ENCODE measurements around the gene CEP131.

CEP131 gene

DNA sequence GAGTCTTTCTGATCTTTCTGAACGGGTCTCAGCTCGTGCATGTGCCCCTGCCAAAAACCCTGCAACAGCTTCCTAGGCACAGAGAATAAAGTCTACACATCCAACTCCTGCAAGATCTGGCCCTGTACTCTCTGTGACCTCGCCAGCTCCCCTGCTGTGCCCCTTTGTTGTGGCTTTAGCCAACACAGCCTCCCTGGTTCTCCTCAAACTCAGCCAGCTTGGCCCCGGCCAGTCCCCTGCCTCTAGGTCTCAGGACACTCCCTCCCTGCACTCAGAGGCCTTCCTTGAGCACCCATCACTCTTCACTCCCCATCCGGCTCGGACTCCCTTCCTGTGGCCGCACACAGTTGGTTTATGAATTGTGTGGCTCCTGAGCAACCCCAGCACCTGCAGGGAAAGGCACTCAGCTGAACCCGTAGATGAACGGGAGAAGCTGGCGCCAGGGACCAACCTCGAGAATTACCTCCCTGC is 1.4 kb downstream of the CEP131 start:
- DNase-seq = no peak

DNA sequence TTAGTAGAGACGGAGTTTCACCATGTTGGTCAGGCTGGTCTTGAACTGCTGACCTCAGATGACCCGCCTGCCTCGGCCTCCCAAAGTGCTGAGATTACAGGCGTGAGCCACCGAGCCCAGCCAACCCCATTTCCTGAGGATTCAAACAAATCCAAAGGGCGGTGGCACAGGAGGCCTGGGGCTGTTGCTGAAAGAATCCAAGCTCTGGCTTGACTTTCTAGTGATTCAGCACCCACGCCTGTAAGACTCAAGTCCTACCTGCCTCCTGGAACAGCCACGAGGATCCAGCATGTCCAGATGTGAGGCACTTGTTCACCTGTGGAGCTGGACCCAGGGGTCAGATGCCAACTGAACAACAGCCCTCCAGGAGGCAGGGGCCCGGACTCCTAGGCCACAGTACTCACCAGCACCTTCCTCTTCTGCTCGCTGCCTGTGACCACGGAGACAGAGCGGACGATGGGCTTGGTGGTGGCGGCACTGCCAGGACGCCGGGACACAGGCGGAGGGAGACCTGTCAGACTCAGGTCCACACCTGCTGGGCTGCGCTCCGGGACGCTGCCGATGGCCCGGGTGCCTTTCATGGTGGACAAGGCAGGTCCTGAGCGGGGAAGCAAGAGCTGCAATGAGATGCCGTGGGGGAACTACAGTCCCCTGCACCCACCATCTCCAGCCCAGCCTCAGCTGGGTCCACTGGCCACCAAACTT is 3.1 kb downstream of the CEP131 start:
- DNase-seq = no peak

DNA sequence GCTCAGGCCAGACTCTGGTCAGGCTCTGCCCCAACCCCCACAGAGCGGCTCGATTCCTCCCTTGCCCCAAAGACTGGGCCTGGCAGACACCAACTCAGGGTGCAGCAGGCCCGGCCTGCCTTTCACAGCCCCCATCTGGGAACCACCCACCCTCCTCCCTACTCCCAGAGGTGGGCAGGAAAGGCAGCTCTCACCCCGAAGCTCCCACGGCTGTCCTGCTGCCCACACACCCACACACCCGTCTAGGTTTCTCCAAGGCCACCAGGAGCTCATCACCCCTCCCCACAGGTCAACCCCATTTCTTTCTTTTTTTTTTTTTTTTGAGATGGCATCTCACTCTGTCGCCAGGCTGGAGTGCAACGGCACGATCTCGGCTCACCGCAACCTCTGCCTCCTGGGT is 3.8 kb downstream of the CEP131 start:
- DNase-seq = no peak

DNA sequence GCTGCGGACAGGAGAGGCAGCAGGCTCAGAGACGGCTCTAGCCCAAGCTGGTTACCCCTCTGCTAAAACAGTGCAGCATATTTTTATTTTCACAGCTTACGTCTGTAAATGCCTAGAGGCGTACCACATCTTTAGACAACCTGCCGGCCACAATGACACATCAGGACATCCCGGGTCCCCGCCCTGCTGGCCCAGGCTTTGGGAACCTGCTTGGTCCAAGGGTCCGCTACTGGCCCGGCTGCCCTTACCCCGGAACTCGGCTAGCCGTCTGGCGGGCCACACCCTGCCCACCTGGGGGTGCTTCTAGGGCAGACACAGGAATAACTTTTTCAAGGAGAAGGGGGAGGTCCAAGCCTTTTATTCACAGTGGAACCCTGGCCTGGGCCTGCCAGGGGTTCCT is 4.3 kb downstream of the CEP131 start:
- DNase-seq = no peak

DNA sequence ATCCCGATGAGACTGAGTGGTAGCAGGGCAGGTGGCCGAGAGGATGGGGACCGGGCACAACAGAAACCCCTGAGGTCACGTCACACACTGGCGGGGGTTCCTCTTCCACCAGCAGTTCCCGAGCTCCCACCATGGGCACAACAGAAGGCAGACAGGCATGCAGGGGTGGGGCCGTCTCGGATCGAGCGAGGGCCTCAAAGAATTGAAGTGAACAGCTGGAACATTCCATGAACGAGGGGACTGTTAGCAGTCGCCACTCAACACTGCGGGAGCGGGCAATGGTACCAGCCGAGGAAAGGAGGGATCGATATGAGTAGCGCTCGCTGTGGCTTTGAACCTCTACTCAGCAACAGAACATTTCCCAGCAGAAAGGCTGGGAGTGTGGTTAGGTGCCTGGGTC is 5.3 kb downstream of the CEP131 start:
- DNase-seq = no peak

DNA sequence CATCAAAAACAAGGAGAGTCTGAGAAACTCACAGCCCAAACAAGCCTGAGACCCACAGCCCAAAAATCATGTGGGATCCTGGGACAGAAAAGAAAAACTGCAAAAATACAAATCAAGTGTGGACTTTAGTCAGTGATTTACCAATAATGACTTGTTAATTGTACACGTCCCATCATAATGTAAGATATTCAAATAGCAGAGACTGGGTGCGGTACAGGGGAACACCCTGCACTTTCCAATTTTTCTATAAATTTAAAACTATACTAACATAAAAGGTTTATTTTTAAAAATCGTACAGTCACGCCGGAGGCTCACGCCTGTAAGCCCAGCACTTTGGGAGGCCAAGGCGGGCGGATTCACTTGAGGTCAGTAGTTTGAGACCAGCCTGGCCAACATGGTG is 8.8 kb downstream of the CEP131 start:
- no peak for DNase-seq

DNA sequence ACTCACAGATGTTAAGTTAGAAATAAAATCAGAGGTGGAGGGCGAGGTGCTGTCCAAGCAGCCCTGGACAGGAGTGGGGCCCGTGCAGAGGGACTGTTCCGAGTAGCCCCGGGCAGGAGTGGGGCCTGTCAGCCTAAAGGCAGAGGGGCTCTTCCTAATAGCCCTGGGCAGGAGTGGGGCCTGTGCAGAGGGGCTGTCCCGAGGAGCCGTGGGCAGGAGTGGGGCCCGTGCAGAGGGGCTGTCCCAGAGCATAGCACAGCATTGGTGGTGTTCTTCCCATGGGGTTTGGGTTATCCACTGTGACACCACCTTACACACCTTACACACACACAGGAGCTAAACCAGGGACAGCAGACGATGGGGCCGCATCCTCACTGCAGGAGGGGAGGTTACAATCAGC is 10.4 kb downstream of the CEP131 start:
- DNase-seq = no peak

DNA sequence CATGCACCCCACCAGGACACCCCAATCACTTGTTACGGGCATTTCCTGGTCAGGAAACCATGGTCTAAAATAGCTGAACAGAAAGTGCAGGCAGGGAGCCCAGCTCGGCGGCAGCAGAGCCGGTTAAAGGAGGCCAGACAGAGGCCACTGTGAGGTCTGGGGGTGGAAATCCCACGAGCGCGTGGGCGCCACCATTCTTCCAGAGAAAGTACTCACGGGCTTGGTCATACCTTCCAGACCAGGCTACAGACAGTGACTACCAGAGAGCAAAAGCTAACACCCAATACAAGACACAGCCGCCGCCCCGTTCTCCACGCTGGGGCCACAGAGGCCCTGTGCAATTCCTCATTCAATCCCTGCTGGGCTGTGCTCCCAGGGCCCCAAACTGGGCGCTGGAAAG is 11.9 kb downstream of the CEP131 start:
- peak in 1 of 2 experiments; percentile 10 for DNase-seq

DNA sequence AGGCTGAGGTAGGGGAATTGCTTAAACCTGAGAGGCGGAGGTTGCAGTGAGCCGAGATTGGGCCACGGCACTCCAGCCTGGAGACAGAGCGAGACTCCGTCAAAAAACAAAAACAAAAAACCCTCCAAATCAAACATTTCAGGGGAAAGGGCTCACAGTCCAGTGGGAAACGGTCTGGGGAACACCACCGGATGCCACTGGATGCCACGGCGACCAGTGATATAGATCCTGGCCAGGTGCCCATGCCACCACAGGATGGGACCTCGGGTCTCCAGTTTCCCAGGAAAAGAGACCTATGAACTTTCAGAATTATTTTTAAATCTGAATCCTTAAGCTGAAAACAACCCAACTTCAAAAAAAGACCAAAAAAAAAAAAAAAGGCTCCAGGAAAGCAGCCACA is 12.3 kb downstream of the CEP131 start:
- no peak for DNase-seq

DNA sequence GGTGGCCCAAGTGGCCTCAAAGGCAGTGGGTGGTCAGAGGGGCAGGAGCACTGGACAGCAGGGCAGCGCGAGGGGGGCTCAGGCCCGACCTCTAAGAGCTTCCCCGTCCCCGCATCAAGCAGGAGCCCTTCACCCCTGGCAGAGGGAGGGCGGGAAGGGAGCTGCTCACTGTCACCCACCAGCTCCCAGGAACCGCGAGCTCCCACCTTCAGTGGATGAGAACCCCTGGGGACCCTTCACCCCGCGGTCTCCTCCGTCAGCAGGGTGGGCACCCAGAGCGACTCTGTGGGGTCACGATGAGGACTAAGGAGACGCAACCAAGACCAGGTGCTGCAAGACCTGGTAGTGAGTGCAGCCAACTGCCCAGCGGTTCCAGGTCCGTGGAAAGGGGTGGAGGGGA is 13.6 kb downstream of the CEP131 start:
- no peak for DNase-seq

DNA sequence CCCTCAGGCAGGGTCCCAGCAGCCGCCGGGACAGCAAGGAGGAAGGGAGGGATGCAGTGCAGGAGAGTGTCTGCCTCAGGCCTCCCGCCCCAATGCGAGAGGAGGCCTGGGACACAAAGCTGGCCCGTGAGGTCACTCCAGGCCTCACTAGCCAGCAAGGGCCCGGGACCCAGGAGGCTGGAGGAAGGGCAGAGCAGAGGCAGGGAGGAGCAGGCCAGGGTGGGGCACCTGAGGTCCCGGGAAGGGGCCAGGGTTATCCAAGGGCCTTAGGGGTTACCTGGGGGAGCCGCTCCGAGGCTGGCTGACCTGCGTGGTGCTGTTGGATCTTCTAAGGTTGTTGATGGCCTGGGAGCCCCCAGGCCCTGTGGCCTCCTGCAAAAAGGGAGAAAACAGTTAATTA is 14.1 kb downstream of the CEP131 start:
- no peak for DNase-seq

DNA sequence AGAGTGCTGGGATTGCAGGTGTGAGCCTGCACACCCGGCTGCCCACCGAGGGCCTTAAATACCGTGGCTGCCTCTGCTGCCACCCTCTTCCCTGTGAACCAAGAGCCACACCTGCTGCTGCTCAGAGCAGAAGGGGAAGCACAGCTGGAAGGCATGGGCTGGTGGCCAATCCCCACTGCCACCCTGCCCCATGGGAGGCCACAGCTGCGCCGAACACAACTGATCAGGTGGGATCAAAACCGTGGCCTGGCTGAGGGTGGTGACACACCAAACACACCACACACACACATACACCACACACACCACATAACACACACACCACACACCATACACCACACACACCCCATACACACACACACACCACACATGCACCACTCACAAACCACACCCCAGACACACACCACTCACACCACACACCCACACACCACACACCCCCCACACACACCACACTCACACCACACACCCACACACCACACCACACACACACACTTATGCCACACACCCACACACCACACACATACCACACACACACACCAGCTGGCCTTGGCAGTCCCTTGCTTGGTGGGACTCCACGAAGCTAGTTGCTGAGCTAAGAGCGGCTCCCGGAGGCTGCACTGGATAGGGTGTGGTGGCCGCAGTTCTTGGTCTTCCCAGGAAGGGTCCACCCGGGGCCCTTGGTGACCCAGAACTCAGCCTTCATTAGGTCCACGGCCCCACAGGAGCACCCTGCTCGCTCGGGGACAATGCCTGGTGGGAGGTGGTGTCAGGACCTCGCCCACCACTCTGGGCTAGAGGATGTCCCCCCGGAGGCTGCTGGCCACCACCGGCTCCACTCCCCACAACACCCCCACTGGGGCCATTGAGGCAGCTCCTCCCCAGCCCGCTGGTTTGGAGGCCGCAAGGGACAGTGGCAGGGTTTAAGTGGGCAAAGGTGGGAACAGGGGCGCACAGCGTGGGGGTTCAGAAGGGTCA is 14.9 kb downstream of the CEP131 start:
- no peak for DNase-seq

DNA sequence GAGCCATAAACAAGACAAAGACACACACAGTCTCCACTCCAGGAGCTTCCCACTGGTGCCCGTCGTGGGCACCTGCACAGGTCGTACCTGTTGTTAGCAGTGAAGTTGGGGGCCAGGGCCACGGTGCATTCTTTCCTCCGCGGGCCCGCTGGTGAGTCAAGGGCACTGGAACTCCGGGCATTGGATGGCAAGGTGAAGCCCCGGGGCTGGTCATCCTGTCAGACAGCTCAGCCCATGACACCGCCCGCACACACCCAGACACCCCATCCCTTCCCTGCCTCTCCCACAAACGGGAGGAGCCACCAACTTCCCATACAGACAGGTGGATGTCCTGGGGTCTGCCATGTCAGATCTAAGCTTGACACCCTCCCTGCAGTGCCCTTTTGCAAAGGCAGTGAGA is 16.1 kb downstream of the CEP131 start:
- no peak for DNase-seq

DNA sequence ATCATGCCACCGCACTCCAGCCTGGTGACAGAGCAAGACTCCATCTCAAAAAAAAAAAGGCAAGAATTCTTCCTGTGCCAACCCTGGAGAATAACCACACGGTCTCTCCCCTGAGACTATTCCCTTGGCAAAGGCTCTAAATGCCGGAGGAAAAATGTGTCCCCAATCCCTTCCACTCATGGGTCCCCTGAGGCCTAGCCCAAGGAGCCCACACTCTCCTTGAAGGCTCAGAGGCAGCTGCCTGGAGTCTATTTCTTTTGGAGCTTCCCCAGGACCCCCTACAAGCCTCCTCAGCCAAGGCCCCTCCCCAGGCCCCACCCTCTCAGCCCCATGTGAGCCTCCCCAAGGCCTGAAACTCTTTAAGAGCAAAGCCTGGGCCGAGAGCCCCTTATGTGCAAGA is 16.6 kb downstream of the CEP131 start:
- no peak for DNase-seq

DNA sequence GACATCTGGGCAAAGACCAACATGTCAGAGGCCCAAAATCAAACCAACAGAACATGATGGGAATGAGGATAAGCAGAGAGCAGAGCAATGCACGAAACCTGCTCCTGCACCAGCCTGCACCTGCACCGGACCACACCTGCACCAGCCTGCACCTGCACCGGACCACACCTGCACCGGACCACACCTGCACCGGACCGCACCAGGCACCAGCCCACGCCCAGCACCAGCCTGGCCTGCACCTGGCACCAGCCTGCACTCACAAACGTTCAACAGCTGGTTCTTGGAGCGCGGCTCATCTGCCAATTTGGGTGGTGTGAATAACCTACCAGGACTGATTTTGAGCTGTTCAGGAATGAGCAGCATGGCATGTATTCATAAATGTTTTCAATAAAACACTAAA is 18.2 kb downstream of the CEP131 start:
- no peak for DNase-seq

DNA sequence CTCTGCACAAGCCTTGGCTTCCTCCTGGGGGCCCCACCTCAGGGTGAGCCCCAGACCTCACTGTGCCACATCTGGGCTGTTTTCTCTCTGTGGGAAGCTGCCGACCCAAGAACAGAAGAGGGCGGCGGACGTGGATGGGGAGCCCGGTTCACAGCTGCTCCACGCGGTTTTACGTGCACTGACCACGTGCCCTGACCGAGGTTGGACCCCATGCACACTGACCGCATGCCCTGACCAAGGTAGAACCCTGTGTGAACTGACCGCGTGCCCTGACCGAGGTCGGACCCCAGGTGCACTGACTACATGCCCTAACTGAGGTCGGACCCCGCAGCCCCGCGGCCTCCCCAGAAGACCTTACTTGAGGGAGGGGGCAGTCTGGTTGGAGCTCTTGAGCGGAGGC is 19.6 kb downstream of the CEP131 start:
- DNase-seq = no peak

DNA sequence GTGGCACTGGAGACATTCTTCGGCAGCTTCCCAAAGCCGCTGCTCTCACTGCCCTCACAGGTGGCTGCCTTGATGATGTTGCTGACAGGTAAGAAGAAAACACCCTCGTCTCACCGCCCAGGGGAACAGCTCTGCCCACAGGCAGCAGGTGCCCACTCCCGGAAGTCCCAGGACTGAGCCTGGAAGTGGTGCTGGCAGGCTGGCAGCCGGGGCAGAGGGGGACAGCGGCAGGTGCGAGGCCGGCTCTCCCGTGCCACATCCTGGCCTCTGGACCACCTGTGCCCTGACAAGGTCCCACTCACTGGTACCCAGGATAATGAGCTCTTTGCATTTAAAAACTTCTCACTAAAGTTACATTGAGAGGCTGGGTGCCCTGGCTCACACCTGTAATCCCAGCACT is 20.4 kb downstream of the CEP131 start:
- DNase-seq = no peak

DNA sequence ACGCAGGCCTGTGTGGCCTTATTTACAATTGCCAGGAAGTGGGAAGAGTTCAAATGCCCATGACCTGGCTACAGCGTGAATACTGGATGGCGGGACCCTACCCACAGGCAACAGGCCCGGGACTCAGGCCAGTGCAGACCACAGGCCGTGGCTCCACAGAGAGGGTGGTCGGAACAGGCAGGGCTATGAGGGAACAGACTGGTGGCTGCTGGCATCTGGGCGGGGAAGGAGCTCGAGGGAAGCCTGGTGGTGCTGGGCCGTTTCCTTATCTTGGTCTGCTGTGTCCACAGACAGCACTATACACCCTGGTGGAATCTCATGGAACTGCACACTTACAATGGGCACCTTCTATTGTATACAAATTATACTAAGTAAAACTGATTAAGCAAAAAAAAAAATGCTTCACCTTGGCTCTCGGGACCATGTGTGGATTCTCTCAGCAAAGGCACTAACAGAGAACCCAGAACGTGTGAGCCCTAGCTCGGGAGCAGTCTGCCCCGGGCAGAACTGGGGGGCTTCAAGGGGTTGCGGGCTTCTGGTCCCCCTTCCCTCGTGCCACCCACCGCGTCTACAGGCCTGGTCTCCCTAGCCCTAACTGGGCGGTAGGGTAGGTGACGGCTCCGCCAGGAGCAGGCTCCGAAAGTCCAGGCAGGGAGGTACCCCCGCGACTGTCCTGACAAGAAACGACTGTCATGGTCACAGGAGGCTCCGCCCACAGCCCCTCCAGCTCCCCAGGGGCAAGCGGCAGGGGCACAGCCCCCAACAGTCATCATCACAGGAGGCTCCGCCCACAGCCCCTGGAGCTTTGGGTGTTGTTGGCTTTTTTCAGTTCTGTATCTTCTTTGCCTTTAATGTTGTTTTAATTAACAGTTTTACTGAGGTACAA is 21.8 kb downstream of the CEP131 start:
- DNase-seq = peak; percentile 92 to 96

DNA sequence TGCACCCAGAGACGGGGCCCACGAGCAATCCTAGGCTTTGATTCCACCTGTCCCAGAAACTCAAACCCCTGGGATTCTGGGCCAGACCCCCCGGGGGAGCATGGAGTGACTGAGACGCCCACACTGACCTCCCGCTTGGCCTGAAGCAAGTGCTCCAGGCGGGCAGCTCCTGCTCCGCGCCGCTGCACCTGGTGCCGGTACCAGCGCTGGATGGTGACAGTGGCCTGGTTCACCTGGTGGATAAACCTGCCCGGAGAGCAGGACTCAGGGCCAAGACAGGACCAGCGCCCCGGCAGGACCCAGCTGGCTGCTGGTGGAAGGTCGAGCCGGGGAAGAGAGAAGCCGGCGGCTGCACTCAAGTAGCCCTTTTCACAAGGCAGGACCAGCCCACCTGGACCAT is 22.6 kb downstream of the CEP131 start:
- no peak for DNase-seq

DNA sequence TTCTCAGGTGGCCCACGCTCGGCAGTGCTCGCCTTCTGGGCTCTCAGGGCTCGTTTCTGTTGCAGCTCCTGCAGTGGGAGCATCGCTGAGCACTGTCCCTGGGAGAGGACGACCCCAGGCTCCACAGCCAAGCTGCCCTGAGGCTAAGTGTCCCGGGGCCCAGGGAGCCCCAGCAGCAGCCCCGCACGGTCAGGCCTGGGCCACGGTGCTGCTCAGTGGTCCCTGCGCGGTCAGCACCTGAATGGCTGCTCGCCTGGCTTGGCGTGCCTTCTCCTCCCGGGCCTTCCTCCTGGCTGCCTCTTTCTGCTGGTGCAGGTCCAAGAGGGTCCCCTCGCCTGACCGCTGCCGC is 23.3 kb downstream of the CEP131 start:
- DNase-seq = no peak

DNA sequence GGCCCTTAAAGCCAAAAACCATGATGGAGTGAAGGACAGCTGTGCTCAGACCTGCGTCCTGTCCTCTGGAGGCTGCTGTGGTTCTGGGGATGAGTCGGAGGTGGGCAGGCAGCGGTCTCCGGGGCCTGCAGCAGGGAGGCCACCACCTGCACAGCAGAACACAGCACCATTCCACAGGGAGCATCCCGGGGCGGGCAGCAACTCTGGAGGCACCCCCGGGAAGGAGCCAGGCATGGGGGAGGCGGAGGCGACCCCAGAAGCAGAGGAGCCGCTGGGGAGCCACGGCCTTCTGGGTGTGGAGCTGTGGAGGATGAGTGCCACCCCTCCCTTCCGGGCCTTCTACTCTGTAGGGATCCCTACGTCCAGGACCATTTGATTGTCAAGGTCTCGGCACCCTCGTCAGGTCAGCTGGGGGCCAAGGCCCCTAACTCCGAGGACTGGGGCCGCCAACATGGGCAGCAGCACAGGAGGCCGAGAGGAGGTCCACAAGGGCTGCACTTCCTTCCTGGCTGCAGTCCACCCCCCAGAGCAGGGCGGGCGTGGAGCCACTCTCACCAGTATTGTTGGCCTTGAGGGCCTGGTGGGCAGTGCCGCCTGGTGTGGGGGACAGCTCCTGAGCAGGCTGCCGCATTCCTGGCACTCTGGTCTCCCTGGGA is 23.8 kb downstream of the CEP131 start:
- no peak for DNase-seq

DNA sequence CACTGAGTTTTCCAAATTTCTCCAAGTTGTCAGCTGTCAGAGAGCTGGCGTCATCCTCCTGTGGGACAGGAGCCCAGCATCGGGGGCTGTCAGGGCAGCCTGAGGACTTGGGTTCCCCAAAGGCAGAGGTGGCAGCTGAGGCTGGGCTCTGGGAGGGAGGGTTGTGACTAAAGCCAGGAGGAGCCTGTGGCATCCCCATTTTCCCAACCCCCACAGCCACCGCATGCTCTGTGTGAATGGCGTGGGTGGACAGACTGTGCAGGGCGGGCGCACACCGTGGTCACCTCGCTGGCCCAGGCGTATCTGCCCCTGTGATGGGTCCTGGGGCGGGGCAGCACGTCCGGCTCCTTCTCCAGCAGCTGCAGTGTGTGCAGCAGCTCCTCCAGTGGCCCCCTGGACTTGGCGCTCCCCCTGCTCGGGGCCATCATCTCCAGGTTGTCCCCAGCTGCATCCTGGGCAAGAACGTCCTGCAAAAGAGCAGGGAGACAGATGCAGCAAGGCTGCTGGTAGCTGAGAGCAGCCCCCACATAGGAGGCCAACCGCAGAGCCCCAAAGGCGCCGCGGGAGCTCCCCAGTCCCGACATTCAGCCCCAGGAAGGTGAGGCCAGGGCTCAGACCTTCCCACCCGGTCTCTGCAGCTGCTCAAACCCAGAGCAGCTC is 24.8 kb downstream of the CEP131 start:
- DNase-seq = no peak

Data from Kasumi-1 (cell line).